Smooth muscle cell (in vitro differentiated cells): ENCODE results near the gene E2F3. TPM values are rescaled to one million over a fixed set of nuclear protein-coding genes. Genes with fewer than 3 reads are reported as not detected.

ENCODE experiments used
- DNase-seq: peaks from one replicate; lab custom pipeline; 2025; ENCODE audit not compliant: unreplicated experiment; lab: John Stamatoyannopoulos, UW
- H2AFZ ChIP-seq: fragments of 200-600 bp; sonication (generic); 2 replicates; pipeline ENCODE4 v1.6.0; 2016; ENCODE audit warnings: antibody characterized with exemption, low read depth, mild to moderate bottlenecking
- H3F3A ChIP-seq: fragments of 200-600 bp; sonication (generic); 2 replicates; pipeline ENCODE4 v1.6.0; 2017; ENCODE audit warnings: antibody characterized with exemption, low read depth
- H3K27ac ChIP-seq: fragments of 200-600 bp; sonication (generic); 2 replicates; pipeline ENCODE4 v1.5.1; 2016; ENCODE audit warnings: low read depth, mild to moderate bottlenecking
- H3K27me3 ChIP-seq: fragments of 200-600 bp; sonication (generic); 2 replicates; pipeline ENCODE4 v1.6.1; 2016; ENCODE audit warnings: low read depth, mild to moderate bottlenecking
- H3K36me3 ChIP-seq: fragments of 200-600 bp; sonication (generic); 2 replicates; pipeline ENCODE4 v1.5.1; 2016; ENCODE audit warnings: low read depth
- H3K4me1 ChIP-seq: fragments of 200-600 bp; sonication (generic); 2 replicates; pipeline ENCODE4 v1.5.1; 2016; ENCODE audit warnings: low read depth
- H3K4me2 ChIP-seq: fragments of 200-600 bp; sonication (generic); 2 replicates; pipeline ENCODE4 v1.6.0; 2016; ENCODE audit warnings: mild to moderate bottlenecking
- H3K4me3 ChIP-seq: fragments of 200-600 bp; sonication (generic); 2 replicates; pipeline ENCODE4 v1.5.1; 2016; ENCODE audit warnings: mild to moderate bottlenecking
- H3K79me2 ChIP-seq: fragments of 200-600 bp; sonication (generic); 2 replicates; pipeline ENCODE4 v1.6.0; 2016; ENCODE audit warnings: low read depth, mild to moderate bottlenecking
- H3K9ac ChIP-seq: fragments of 200-600 bp; sonication (generic); 2 replicates; pipeline ENCODE4 v1.6.0; 2016; ENCODE audit warnings: low read depth
- H3K9me3 ChIP-seq: fragments of 200-600 bp; sonication (generic); replicated peaks from 2 replicates; pipeline ENCODE4 v1.5.1; 2016; ENCODE audit warnings: low read depth
- H4K20me1 ChIP-seq: fragments of 200-600 bp; sonication (generic); 2 replicates; pipeline ENCODE4 v1.6.0; 2016; ENCODE audit warnings: low read depth
- WGBS: methylation state at CpG from one replicate; pipeline ENCODE4 v1.1.7; 2016; ENCODE audit warnings: low lambda C conversion rate; 5-methylcytosine and 5-hydroxymethylcytosine counted together
- polyA plus RNA-seq: library from polyadenylated mRNA; unstranded; fragments of >200 nt; fragmentation: Nextera tagmentation; extraction: Ambion mirVana; gene quantifications from 2 replicates; pipeline ENCODE4 v1.2.1, GENCODE V29; 2016
- total RNA-seq: library from RNA; depleted of rRNA; stranded (reverse); fragments of >200 nt; gene quantifications from 2 replicates; pipeline ENCODE4 v1.2.3, GENCODE V29; 2014
- TF ChIP-seq, protein P1 (sequence below): fragments of 200-600 bp; sonication (generic); IDR thresholded peaks from 2 replicates; pipeline ENCODE4 v1.5.1; 2017; ENCODE audit warnings: borderline replicate concordance, mild to moderate bottlenecking, antibody characterized with exemption; ENCODE audit not compliant: insufficient read depth, poor library complexity, severe bottlenecking

Gene E2F3
- total and polyA plus RNA-seq, 2 experiments from 2014 or later: 7.9 to 12.6 TPM

DNA sequence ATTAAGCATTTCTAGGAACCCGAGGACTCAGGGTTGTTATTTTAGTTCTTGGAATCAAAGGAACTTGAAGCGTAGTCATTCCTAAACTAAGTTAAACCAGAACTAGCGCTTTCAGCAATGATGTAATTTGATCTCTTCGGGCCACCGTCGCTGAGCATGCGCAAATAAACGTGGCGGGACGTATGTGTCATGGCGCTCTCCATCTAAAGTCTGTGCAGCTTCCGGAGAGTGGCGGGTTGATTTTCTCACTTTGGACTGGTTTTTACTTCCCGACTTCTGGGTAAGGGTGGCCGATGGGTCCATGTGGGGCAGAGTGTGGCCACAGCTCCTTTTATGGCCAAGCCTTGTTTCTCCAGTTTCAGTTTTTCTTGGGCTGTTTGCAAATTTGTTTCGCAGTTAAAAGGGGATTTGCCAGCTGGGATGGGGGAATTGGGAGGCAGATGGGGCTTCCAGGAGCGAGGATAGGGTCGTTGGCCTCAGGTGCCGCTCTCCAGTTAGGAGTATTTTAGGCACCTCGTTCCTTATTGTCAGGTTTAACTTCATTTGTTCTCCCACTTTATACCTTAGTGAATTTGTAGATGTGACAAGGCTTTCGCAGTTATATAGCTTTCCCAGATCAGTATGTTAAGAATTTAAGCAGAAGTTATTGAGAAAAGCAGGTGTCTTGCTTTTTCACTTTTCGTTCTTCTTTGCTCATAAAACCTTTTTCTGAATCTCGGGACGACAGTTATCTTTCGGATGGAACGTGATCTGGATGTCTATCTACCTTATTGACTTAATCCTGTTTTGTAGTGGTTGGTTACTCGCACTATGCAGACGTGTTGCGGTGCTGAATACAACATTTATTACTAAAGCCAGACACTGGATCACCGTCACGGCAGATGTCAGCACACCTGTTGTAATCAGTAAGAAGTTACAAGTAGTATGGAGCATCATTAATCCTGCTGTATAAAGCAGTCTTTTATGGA, 132.9 kb downstream of the E2F3 start, which contains the start of gene CDKAL1:
Gene CDKAL1, plus strand, starts transcription at position 163 of the 968 bp plus-strand sequence. CDS start 11,894 bp downstream, outside the sequence.
- Histone ChIP-seq H3K4me2 (peak within 1 kb of the TSS; percentile 89), H3K27me3 (no peaks in the 10 kb centered on the region), H3K27ac (peak within 1 kb of the TSS; percentile 83), H3F3A (no peaks in the 10 kb centered on the region), H3K4me1 (peaks cover 18% of the 10 kb centered on the region), H3K9me3 (no peaks in the 10 kb centered on the region), H2AFZ (peak within 1 kb of the TSS; percentile 90), H3K79me2 (peaks cover 15% of the 10 kb centered on the region), H3K4me3 (peak within 1 kb of the TSS; percentile 87), H3K9ac (peak within 1 kb of the TSS; percentile 85), H4K20me1 (no peaks in the 10 kb centered on the region), H3K36me3 (no peaks in the 10 kb centered on the region)
- peak; percentile 30 for DNase-seq
- WGBS: 3% methylated on average over 31 of the region's 31 CpGs
- TF ChIP-seq, protein P1, sequence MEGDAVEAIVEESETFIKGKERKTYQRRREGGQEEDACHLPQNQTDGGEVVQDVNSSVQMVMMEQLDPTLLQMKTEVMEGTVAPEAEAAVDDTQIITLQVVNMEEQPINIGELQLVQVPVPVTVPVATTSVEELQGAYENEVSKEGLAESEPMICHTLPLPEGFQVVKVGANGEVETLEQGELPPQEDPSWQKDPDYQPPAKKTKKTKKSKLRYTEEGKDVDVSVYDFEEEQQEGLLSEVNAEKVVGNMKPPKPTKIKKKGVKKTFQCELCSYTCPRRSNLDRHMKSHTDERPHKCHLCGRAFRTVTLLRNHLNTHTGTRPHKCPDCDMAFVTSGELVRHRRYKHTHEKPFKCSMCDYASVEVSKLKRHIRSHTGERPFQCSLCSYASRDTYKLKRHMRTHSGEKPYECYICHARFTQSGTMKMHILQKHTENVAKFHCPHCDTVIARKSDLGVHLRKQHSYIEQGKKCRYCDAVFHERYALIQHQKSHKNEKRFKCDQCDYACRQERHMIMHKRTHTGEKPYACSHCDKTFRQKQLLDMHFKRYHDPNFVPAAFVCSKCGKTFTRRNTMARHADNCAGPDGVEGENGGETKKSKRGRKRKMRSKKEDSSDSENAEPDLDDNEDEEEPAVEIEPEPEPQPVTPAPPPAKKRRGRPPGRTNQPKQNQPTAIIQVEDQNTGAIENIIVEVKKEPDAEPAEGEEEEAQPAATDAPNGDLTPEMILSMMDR: no peak

DNA sequence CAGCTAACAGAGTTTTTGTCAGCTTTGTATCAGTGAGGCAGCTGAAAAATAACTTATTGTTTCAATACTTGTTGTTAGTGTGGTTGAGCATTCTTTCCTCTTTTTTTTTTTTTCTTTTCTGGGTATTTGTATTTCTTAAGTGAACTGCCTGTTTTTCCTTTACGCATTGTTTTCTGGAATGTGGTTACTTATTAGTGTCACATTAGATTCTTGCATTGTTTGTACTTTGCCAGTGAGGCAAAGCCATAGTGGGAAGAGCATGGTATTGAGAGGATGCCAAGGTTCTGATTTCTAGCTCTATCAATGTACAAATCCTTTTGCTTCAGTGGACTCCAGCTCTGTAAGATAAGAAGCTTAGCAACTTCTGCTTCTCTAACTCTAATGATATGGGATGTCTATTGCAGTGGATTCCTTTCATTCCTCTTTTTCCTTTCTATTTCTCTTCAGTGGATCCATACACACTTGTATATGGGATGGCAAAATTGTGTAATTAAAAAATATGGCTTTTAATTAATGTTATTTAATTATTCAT, 136.5 kb downstream of the E2F3 start:
- Histone ChIP-seq H3K4me2 (no peak overlapping the region), H4K20me1 (no peaks in the 10 kb centered on the region), H3K9me3 (no peaks in the 10 kb centered on the region), H3K79me2 (peaks cover 15% of the 10 kb centered on the region), H3K9ac (no peak overlapping the region), H3K4me3 (no peak overlapping the region), H3K4me1 (peaks cover 18% of the 10 kb centered on the region), H3K36me3 (no peaks in the 10 kb centered on the region), H3F3A (no peaks in the 10 kb centered on the region), H3K27ac (no peak overlapping the region), H3K27me3 (no peaks in the 10 kb centered on the region), H2AFZ (no peak overlapping the region)
- DNase-seq: no peak
- TF ChIP-seq, protein P1: no peak
- 53% methylated on average over 1 of the region's 1 CpG for whole genome bisulfite sequencing

DNA sequence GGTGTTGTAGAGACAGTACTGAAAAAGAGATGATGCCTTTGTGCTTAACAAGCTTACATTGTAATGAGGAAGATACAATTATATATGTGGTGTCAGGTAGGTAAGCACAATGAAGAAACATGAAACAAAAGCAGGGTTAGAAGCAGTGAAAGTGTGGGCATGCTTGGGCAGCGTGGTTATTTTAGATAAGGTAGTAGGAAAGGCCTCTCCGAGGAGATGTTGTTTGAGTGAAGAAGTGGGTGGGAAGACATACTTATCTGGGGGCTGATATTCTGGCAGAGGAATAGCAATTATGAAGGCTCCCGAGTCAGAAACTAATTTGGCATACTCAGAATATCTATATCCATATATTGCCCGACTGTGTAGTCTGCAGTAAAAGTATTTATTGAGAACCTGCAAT, 137.2 kb downstream of the E2F3 start:
- Histone ChIP-seq H3K4me1 (peaks cover 16% of the 10 kb centered on the region), H3K4me3 (no peak overlapping the region), H2AFZ (no peak overlapping the region), H3K4me2 (no peak overlapping the region), H3F3A (no peaks in the 10 kb centered on the region), H3K9me3 (no peaks in the 10 kb centered on the region), H4K20me1 (no peaks in the 10 kb centered on the region), H3K36me3 (no peaks in the 10 kb centered on the region), H3K27ac (no peak overlapping the region), H3K79me2 (peaks cover 15% of the 10 kb centered on the region), H3K9ac (no peak overlapping the region), H3K27me3 (no peaks in the 10 kb centered on the region)
- DNase-seq: no peak
- WGBS: 92% methylated on average over 4 of the region's 4 CpGs
- TF ChIP-seq, protein P1: no peak
